Stimulated activated CD4-positive, alpha-beta T cell treated with anti-CD3 and anti-CD28 coated beads, Interleukin-2, amount 100 ng/mL, for 4 hours (primary cell): ENCODE measurements around the gene KATNAL1.
A peak's percentile ranks its signal among the peaks of the same experiment; 100 is the strongest.

Experiments
- DNase-seq: peaks from one replicate; pipeline ENCODE4 v3.0.0-alpha.2; 2020; ENCODE audit warnings: low read depth

The KATNAL1 gene

GRCh38 chr13:30307194-30307970, at the start of gene KATNAL1:
TSS of gene KATNAL1 (minus strand) at chr13:30307551. CDS start at chr13:30283777, 23,774 bp downstream.
- peak; percentile 58 for DNase-seq

GRCh38 chr13:30355839-30356238, 48.5 kb upstream of the KATNAL1 start:
- DNase-seq: no peak

- peak; percentile 10 for DNase-seq
Observed at GRCh38 chr13:30355384-30355699, 48.0 kb upstream of the KATNAL1 start.

- DNase-seq: no peak
Observed at GRCh38 chr13:30354493-30355383, 47.4 kb upstream of the KATNAL1 start.

GRCh38 chr13:30353471-30354215, 46.3 kb upstream of the KATNAL1 start:
- DNase-seq: no peak

GRCh38 chr13:30353060-30353459, 45.7 kb upstream of the KATNAL1 start:
- DNase-seq: no peak

- no peak for DNase-seq
Observed at GRCh38 chr13:30352121-30352520, 44.8 kb upstream of the KATNAL1 start.

GRCh38 chr13:30346789-30347167, 39.4 kb upstream of the KATNAL1 start:
- DNase-seq: no peak

- peak; percentile 13 for DNase-seq
Observed at GRCh38 chr13:30346153-30346788, 38.9 kb upstream of the KATNAL1 start.

- no peak for DNase-seq
Observed at GRCh38 chr13:30345426-30346100, 38.2 kb upstream of the KATNAL1 start.

- no peak for DNase-seq
Observed at GRCh38 chr13:30341815-30342570, 34.6 kb upstream of the KATNAL1 start.

GRCh38 chr13:30340331-30341250, 33.2 kb upstream of the KATNAL1 start:
- no peak for DNase-seq

GRCh38 chr13:30339738-30340330, 32.5 kb upstream of the KATNAL1 start:
- DNase-seq: no peak

- DNase-seq: no peak
Observed at GRCh38 chr13:30338952-30339351, 31.6 kb upstream of the KATNAL1 start.

- DNase-seq: no peak
Observed at GRCh38 chr13:30338331-30338851, 31.0 kb upstream of the KATNAL1 start.

GRCh38 chr13:30337061-30337610, 29.8 kb upstream of the KATNAL1 start:
- no peak for DNase-seq

- DNase-seq: no peak
Observed at GRCh38 chr13:30334663-30335386, 27.5 kb upstream of the KATNAL1 start.

- no peak for DNase-seq
Observed at GRCh38 chr13:30333616-30334015, 26.3 kb upstream of the KATNAL1 start.
